ENCODE measurements around the gene CLEC7A.
A peak's percentile ranks its signal among the peaks of the same experiment; 100 is the strongest.

Gene CLEC7A

DNA sequence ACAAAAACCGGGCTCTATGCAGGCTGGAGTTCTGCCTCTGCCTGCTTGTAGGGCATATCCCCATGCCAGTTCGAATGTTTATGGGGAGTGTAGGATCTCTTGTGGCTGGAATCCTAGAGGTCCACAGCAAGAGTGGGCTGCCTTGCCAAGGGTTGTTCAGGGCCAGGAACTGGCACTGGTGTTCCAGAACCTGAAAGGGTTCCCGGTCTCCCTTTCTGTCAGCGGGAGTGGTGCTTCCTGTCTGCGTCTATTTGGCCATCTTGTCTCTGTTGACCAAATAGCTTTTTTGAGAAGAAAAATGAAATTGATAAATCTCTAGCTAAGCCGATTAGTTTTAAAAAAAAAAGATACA lies 24.1 kb upstream of the CLEC7A start:
- TF ChIP-seq, protein P1, sequence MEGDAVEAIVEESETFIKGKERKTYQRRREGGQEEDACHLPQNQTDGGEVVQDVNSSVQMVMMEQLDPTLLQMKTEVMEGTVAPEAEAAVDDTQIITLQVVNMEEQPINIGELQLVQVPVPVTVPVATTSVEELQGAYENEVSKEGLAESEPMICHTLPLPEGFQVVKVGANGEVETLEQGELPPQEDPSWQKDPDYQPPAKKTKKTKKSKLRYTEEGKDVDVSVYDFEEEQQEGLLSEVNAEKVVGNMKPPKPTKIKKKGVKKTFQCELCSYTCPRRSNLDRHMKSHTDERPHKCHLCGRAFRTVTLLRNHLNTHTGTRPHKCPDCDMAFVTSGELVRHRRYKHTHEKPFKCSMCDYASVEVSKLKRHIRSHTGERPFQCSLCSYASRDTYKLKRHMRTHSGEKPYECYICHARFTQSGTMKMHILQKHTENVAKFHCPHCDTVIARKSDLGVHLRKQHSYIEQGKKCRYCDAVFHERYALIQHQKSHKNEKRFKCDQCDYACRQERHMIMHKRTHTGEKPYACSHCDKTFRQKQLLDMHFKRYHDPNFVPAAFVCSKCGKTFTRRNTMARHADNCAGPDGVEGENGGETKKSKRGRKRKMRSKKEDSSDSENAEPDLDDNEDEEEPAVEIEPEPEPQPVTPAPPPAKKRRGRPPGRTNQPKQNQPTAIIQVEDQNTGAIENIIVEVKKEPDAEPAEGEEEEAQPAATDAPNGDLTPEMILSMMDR (IDR thresholded peaks at IDR 0.05) = no peak

DNA sequence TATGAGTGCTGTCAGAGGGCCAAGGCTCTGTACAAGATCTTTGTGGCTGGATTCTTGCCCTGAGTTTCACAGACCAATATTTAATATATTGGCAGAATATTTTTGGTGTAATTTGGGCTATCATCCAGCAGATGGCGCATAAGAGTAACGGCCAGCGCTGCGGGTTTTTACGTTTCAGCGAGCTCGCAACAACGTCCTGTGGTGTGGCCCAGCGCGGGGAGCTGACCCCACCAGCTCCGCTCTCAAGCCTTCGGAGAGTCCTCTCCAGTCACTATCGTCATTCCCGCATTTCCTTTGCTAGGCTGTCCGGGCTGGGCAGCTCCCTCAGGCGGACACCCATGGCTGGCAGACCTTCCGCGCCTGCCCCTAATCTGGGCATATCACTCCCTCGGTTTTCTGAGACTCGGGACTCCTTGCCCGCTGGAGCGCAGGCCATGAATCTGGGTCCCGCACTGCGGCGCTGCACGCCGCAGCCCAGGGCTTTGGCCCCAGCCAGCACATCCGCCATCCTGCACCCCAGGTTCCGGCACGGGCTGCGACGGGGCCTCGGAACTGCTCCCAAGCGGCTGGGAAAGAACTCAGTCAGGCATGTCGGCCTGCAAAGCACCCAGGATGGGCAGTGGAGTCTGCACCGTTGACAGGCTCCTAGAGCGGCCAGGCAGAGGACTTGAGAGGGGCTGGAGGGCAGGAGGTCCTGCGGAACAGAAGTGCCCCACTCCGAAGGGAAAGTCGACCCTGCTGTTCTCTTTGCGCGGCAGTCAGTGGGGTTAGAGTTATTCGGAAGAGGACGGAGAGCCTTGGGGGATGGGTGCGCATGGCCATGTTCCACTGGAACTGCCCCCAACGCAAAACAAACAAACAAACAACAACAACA lies 23.5 kb upstream of the CLEC7A start:
- TF ChIP-seq, protein P1 (IDR thresholded peaks at IDR 0.05) = peak; percentile 78

DNA sequence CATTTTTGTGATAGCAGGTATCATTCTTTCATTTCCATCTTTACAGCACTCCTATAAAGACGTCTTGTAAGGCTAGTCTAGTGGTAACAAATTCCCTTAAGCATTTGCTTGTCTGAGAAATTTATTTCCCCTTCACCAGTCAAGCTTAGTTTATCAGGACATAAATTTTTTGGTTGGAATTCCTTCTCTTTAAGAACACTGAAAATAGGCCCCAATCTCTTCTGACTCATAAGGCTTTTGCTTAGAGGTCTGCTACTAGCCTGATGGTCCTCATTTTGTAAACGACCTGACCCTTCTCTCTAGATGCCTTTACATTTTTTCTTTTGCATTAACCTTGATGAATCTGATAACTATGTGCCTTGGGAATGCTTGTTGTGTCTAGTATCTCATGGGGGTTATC lies 21.6 kb upstream of the CLEC7A start:
- TF ChIP-seq, protein P1 (IDR thresholded peaks at IDR 0.05) = no peak

DNA sequence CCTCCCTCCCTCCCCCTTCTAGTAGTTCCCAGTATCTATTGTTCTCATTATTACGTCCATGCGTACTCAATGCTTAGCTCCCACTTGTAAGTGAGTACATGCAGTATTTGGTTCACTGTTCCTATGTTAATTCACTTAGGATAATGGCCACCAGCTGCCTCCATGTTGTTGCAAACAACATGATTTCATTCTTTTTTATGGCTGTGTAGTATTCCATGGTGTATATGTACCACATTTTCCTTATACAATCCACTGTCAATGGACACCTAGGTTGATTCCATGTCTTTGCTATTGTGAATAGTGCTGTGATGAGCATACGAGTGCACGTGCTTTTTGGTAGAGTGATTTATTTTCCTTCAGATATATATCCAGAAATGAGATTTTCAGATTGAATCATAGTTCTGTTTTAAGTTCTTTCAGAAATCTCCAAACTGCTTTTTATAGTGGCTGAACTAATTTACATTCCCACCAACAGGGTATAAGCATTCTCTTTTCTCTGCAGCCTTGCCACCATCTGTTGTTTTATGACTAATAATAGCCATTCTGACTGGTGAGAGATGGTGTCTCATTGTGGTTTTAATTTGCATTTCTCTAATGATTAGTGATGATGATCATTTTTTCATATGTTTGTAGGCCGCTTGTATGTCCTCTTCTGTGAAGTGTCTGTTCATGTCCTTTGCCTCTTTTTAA lies 17.9 kb upstream of the CLEC7A start:
- TF ChIP-seq, protein P1 (IDR thresholded peaks at IDR 0.05) = no peak

DNA sequence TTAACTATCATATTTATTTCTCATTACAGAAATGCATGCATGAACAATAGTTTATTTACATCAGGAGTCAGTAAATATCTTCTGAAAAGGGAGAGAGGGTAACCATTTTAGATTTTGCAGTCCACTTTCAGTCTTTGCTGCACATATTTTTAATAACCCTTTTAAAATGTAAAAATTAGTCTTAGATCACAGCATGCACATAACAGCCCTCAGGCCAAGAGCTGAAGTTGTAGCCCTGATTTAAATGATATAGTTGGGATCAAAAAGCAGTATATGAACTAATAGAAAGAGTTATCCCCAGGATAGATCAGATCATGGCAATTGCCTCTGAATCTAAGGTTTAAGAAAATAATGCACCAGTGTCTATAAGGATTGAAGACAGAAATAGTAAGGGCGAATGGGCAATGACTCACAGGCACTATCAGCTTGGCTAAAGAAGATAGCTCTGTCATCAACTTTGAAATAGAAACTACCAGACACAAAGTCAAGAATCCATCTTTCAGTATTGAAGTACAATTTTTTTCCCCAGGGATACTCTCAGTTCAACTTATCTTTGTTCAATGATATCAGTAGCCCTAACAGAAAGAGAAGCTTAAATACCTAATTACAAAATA lies 13.1 kb upstream of the CLEC7A start:
- TF ChIP-seq, protein P1 (IDR thresholded peaks at IDR 0.05) = no peak

DNA sequence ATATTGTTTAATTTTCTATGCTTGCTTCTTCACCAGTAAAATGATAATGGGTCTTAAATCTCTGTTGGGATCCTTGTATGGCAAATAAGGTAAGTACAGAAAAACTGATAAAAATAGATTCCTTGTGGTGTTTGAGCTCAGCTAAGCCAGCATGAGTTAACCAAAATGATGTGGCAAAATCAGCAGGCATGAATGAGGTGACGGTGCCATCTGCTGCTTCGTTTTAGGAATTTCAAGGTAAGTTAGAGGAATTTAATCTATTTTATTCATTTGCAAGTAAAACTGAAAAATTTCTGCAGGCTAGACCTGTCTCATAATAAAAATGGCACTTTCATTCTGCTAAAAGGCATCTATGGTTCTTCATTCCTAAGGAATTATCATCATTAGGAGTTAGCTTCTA lies 10.0 kb upstream of the CLEC7A start:
- TF ChIP-seq, protein P1 (IDR thresholded peaks at IDR 0.05) = peak; percentile 55; the same call in 1 of the 2 replicates

DNA sequence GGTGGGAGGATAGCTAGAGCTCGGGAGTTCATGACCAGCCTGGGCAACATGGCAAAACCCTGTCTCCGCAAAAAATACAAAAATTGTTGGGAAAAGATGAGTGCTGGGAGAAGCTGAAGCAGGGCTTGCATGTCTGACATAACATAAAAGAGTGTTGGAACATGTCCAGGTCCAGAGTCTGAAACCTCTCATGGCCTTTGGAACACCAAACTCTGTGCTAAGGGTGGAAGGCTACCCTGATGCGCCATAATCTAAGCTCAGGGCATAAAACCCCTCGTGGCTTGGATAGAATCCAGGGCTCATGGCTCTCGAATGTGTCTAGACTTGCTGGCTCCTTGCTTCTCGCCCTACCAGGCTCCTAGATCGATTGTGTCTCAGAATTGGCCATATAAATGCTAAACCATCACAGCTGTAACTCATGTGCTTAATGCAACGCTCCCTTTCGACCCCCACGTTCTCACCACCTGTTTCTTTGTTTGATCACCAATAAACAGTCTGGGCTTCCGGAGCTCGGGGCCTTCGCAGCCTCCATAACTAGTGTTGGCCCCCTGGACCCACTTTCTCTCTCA lies 6.7 kb upstream of the CLEC7A start:
- TF ChIP-seq, protein P1 (IDR thresholded peaks at IDR 0.05) = no peak
